ENCODE measurements around the gene ULBP1. TPM values are rescaled to one million over a fixed set of nuclear protein-coding genes. Genes with fewer than 3 reads are reported as not detected.
"Not testable (repeated sequence)": the region's sequence is repeated elsewhere in the genome, so short reads cannot be mapped to it uniquely, and the experiment has no call there.

The ULBP1 gene
- polyA plus RNA-seq, 1 donor (not counting 4 experiments of a cell fraction or from before 2014, with no cell fraction given) = 2.2 TPM

DNA sequence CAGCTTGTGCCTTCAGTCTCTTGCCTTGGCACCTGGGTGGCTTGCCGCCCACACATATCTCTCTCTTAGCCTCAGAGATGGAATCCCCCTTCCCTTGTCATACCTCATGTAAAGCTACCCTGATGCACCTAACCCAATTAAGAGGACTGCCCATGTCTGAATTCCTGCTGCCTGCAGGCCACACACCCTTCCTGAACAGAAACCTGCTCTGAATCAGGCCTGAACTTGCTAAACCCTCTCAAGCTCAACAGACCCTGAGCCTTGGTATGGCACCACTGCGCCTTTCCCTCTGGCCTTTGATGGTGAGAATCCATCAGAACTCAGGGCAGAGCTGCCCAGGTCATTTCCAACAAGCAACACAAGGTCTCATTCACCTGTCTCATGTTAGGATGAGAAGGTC lies 46.1 kb upstream of the ULBP1 start:
- FAIRE-seq (no peak), DNase-seq (ENCODE audit: low read depth, low spot score) (no peak)
- H3K9me3 ChIP-seq (ENCODE audit: control insufficient read depth, low read depth, low read length) = no peaks in the 10 kb centered on the region
- H3K4me2 ChIP-seq (ENCODE audit: control insufficient read depth, extremely low read depth, insufficient read depth, low read depth, low read length) = peak overlapping the region; percentile 27
- H3K9ac ChIP-seq (ENCODE audit: control insufficient read depth, extremely low read depth, insufficient read depth, low read length) = no peak overlapping the region
- H4K20me1 ChIP-seq (ENCODE audit: control insufficient read depth, extremely low read depth, insufficient read depth, low read length) = no peaks in the 10 kb centered on the region
- peaks cover 11% of the 10 kb centered on the region for H3K4me1 ChIP-seq (ENCODE audit: control insufficient read depth, extremely low read depth, insufficient read depth, low read length)
- dilution Hi-C loops (cut with MboI; ENCODE audit: extremely low pct_ligation_motif_present, low sequenced_read_pairs) = no loop called here
- H3K36me3 ChIP-seq (ENCODE audit: control insufficient read depth in 2 of 2, extremely low read depth in 1 of 2, insufficient read depth in 2 of 2, low read length in 2 of 2) = peaks cover 0 to 4% of the 10 kb centered on the region in 2 experiments
- no peaks in the 10 kb centered on the region for H3K79me2 ChIP-seq (ENCODE audit: control insufficient read depth, insufficient read depth, low read length)
- no peak overlapping the region for H2AFZ ChIP-seq (ENCODE audit: control insufficient read depth, low read length)
- H3K27me3 ChIP-seq (ENCODE audit: control insufficient read depth, extremely low read depth, insufficient read depth, low read length) = no peaks in the 10 kb centered on the region
- H3K9me1 ChIP-seq (ENCODE audit: control insufficient read depth, extremely low read depth, insufficient read depth, low read length) = no peaks in the 10 kb centered on the region
- H3K4me3 ChIP-seq (ENCODE audit: control insufficient read depth in 2 of 3, extremely low read depth in 1 of 3, insufficient read depth in 2 of 3, low read depth in 1 of 3, low read length in 3 of 3) = no peak overlapping the region
- TF ChIP-seq, protein P1, sequence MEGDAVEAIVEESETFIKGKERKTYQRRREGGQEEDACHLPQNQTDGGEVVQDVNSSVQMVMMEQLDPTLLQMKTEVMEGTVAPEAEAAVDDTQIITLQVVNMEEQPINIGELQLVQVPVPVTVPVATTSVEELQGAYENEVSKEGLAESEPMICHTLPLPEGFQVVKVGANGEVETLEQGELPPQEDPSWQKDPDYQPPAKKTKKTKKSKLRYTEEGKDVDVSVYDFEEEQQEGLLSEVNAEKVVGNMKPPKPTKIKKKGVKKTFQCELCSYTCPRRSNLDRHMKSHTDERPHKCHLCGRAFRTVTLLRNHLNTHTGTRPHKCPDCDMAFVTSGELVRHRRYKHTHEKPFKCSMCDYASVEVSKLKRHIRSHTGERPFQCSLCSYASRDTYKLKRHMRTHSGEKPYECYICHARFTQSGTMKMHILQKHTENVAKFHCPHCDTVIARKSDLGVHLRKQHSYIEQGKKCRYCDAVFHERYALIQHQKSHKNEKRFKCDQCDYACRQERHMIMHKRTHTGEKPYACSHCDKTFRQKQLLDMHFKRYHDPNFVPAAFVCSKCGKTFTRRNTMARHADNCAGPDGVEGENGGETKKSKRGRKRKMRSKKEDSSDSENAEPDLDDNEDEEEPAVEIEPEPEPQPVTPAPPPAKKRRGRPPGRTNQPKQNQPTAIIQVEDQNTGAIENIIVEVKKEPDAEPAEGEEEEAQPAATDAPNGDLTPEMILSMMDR (optimal IDR thresholded peaks at IDR 0.05 in 1 of 3, IDR thresholded peaks at IDR 0.05 in 1 of 3, conservative IDR thresholded peaks at IDR 0.05 in 1 of 3; ENCODE audit: extremely low read depth in 1 of 3, insufficient read depth in 2 of 3, low read length in 3 of 3) = no peak
- TF ChIP-seq EZH2 (IDR thresholded peaks at IDR 0.05; ENCODE audit: low read length) = no peak
- no peak overlapping the region for H3K27ac ChIP-seq (ENCODE audit: control insufficient read depth, insufficient read depth, low read length)

DNA sequence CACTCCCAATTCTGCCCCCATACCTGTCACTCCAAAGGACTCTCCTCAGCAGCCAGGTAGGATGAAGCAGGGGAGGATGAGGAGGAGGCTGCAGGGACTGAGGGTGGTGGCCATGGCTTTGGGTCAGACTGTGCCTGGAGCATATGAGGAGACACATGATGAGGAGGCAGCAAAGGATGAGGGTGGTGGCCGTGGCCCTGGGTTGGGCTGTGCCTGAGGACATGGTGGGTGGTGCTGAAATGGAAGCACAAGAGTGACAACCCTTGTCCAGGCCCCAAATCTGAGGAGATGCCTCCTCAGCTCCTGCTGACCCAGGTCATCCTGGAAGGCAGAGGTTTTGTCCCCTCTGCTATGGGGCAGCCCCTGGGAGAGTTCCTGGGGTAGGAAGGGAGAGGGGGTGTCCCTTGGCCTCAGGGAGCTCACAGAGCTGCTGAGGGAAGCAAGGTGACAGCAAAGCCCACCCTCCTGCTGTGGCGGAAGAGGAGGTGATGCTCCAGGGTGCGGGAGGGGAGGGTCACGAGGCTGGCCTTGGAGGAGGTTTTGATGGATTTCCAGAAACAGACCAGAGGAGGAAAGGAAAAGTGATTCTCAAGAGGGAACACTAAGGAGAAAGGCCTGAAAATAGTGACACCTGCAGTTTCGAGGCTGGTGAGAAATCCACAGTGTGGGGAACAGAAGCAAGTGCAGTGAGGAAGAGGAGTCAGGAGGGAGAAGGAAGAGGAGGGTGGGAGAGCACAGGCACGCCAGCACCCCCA lies 45.4 kb upstream of the ULBP1 start:
- no peaks in the 10 kb centered on the region for H3K9me3 ChIP-seq (ENCODE audit: control insufficient read depth, low read depth, low read length)
- H3K79me2 ChIP-seq (ENCODE audit: control insufficient read depth, insufficient read depth, low read length) = no peaks in the 10 kb centered on the region
- no peak overlapping the region for H2AFZ ChIP-seq (ENCODE audit: control insufficient read depth, low read length)
- H3K9ac ChIP-seq (ENCODE audit: control insufficient read depth, extremely low read depth, insufficient read depth, low read length) = no peak overlapping the region
- H3K27ac ChIP-seq (ENCODE audit: control insufficient read depth, insufficient read depth, low read length) = no peak overlapping the region
- H3K4me3 ChIP-seq (ENCODE audit: control insufficient read depth in 2 of 3, extremely low read depth in 1 of 3, insufficient read depth in 2 of 3, low read depth in 1 of 3, low read length in 3 of 3) = no peak overlapping the region
- no peak for FAIRE-seq
- peaks cover 14% of the 10 kb centered on the region for H3K4me1 ChIP-seq (ENCODE audit: control insufficient read depth, extremely low read depth, insufficient read depth, low read length)
- H3K36me3 ChIP-seq (ENCODE audit: control insufficient read depth in 2 of 2, extremely low read depth in 1 of 2, insufficient read depth in 2 of 2, low read length in 2 of 2) = peaks cover 0 to 4% of the 10 kb centered on the region in 2 experiments
- DNase-seq (ENCODE audit: low read depth, low spot score) = no peak
- no peaks in the 10 kb centered on the region for H3K9me1 ChIP-seq (ENCODE audit: control insufficient read depth, extremely low read depth, insufficient read depth, low read length)
- no peaks in the 10 kb centered on the region for H4K20me1 ChIP-seq (ENCODE audit: control insufficient read depth, extremely low read depth, insufficient read depth, low read length)
- H3K4me2 ChIP-seq (ENCODE audit: control insufficient read depth, extremely low read depth, insufficient read depth, low read depth, low read length) = no peak overlapping the region
- dilution Hi-C loops (cut with MboI; ENCODE audit: extremely low pct_ligation_motif_present, low sequenced_read_pairs) = no loop called here
- TF ChIP-seq, protein P1 (optimal IDR thresholded peaks at IDR 0.05 in 1 of 3, IDR thresholded peaks at IDR 0.05 in 1 of 3, conservative IDR thresholded peaks at IDR 0.05 in 1 of 3; ENCODE audit: extremely low read depth in 1 of 3, insufficient read depth in 2 of 3, low read length in 3 of 3) = no peak
- no peak for TF ChIP-seq EZH2 (IDR thresholded peaks at IDR 0.05; ENCODE audit: low read length)
- no peaks in the 10 kb centered on the region for H3K27me3 ChIP-seq (ENCODE audit: control insufficient read depth, extremely low read depth, insufficient read depth, low read length)

DNA sequence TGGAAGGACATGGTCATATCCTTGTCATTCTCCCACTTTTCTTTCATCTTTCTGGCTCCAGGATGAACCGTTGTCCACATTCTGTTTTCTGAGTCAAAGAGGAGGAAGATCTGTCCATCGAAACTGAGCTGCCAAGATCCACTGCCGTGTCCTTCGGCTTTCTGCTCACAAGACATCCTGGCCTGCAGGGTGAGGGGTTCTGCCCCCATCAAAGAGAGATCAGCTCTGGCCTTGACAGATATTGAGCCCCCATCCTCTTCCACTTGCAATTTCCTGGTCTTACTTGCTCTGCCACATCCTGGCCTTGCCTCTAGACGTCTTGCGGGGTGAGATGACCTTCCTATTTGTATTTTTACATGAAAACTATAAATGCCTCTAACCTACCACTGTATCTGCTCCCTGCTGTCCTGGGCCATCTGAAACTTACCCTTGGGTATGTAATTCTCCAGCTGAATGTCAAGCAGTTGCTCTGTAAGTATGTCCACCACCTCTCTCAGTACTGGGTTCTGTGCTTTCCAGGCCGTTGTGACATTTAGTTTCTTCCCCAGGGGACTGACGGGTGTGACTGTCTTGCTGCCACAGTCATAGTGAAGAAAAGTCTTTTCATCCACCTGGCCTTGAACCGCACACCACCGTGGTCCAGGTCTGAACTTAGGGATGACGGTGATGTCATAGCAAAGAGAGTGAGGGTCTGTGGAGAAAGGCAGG lies 44.5 kb upstream of the ULBP1 start:
- H3K4me1 ChIP-seq (ENCODE audit: control insufficient read depth, extremely low read depth, insufficient read depth, low read length) = peaks cover 16% of the 10 kb centered on the region
- H3K4me3 ChIP-seq (ENCODE audit: control insufficient read depth in 2 of 3, extremely low read depth in 1 of 3, insufficient read depth in 2 of 3, low read depth in 1 of 3, low read length in 3 of 3); H3K4me2 ChIP-seq (ENCODE audit: control insufficient read depth, extremely low read depth, insufficient read depth, low read depth, low read length); H3K79me2 ChIP-seq (ENCODE audit: control insufficient read depth, insufficient read depth, low read length); H3K27me3 ChIP-seq (ENCODE audit: control insufficient read depth, extremely low read depth, insufficient read depth, low read length); FAIRE-seq; H3K9me1 ChIP-seq (ENCODE audit: control insufficient read depth, extremely low read depth, insufficient read depth, low read length); H3K9ac ChIP-seq (ENCODE audit: control insufficient read depth, extremely low read depth, insufficient read depth, low read length); H4K20me1 ChIP-seq (ENCODE audit: control insufficient read depth, extremely low read depth, insufficient read depth, low read length); H3K9me3 ChIP-seq (ENCODE audit: control insufficient read depth, low read depth, low read length); dilution Hi-C loops (cut with MboI; ENCODE audit: extremely low pct_ligation_motif_present, low sequenced_read_pairs); DNase-seq (ENCODE audit: low read depth, low spot score); H3K27ac ChIP-seq (ENCODE audit: control insufficient read depth, insufficient read depth, low read length); H3K36me3 ChIP-seq (ENCODE audit: control insufficient read depth in 2 of 2, extremely low read depth in 1 of 2, insufficient read depth in 2 of 2, low read length in 2 of 2); H2AFZ ChIP-seq (ENCODE audit: control insufficient read depth, low read length): not testable (repeated sequence)
